NCI-H748 (cell line): ENCODE results near the gene CTNNA3.
A peak's percentile ranks its signal among the peaks of the same experiment; 100 is the strongest.

Experiments
- DNase-seq: peaks from one replicate; lab custom pipeline; 2025; ENCODE audit not compliant: unreplicated experiment; lab: John Stamatoyannopoulos, UW

The CTNNA3 gene

GRCh38 chr10:67046507-67046906 lies 649.5 kb downstream of the CTNNA3 start:
- DNase-seq: no peak

- no peak for DNase-seq
Measured at GRCh38 chr10:67045404-67045803, 650.6 kb downstream of the CTNNA3 start.

- DNase-seq: no peak
Measured at GRCh38 chr10:67043041-67043440, 653.0 kb downstream of the CTNNA3 start.

GRCh38 chr10:67036808-67037207 lies 659.2 kb downstream of the CTNNA3 start:
- DNase-seq: no peak

- peak; percentile 21 for DNase-seq
Measured at GRCh38 chr10:67033878-67034277, 662.1 kb downstream of the CTNNA3 start.

GRCh38 chr10:67022099-67022498 lies 673.9 kb downstream of the CTNNA3 start:
- DNase-seq: no peak

GRCh38 chr10:67017218-67017617 lies 678.8 kb downstream of the CTNNA3 start:
- DNase-seq: no peak

- no peak for DNase-seq
Measured at GRCh38 chr10:67015225-67015624, 680.8 kb downstream of the CTNNA3 start.

GRCh38 chr10:67011981-67012380 lies 684.0 kb downstream of the CTNNA3 start:
- no peak for DNase-seq

- no peak for DNase-seq
Measured at GRCh38 chr10:67011480-67011879, 684.5 kb downstream of the CTNNA3 start.

GRCh38 chr10:67005981-67006380 lies 690.0 kb downstream of the CTNNA3 start:
- DNase-seq: no peak

- DNase-seq: no peak
Measured at GRCh38 chr10:67004690-67005089, 691.3 kb downstream of the CTNNA3 start.

GRCh38 chr10:66999762-67000545 lies 696.0 kb downstream of the CTNNA3 start:
- no peak for DNase-seq

- DNase-seq: no peak
Measured at GRCh38 chr10:66996996-66997395, 699.0 kb downstream of the CTNNA3 start.

- DNase-seq: no peak
Measured at GRCh38 chr10:66990143-66990830, 705.7 kb downstream of the CTNNA3 start.

GRCh38 chr10:66983475-66983818 lies 712.5 kb downstream of the CTNNA3 start:
- peak; percentile 67 for DNase-seq

GRCh38 chr10:66982792-66983474 lies 713.1 kb downstream of the CTNNA3 start:
- peak; percentile 60 for DNase-seq

GRCh38 chr10:66982053-66982420 lies 714.0 kb downstream of the CTNNA3 start:
- DNase-seq: no peak

GRCh38 chr10:66981361-66982052 lies 714.5 kb downstream of the CTNNA3 start:
- DNase-seq: no peak

- no peak for DNase-seq
Measured at GRCh38 chr10:66980246-66980815, 715.7 kb downstream of the CTNNA3 start.

GRCh38 chr10:66964946-66965345 lies 731.0 kb downstream of the CTNNA3 start:
- no peak for DNase-seq
